Fibroblast of villous mesenchyme (primary cell): ENCODE data around the gene FYB2. TPM values are rescaled to one million over a fixed set of nuclear protein-coding genes. Genes with fewer than 3 reads are reported as not detected.

ENCODE experiments used
- DNase-seq: peaks from one replicate; pipeline ENCODE4 v3.0.0-alpha.2; 2010; ENCODE audit warnings: low read depth
- H3K4me3 ChIP-seq: 2 replicates; pipeline ENCODE4 v1.5.1; 2011; ENCODE audit warnings: low read depth, mild to moderate bottlenecking, low read length
- total RNA-seq: library from RNA; depleted of rRNA; stranded (reverse); fragments of >200 nt; gene quantifications from 2 replicates; pipeline ENCODE4 v1.2.3, GENCODE V29; 2012
- TF ChIP-seq, protein P1 (sequence below): IDR thresholded peaks from 2 replicates; pipeline ENCODE4 v1.5.1; 2012; ENCODE audit warnings: low read depth, mild to moderate bottlenecking, low read length; ENCODE audit not compliant: insufficient read depth

Gene FYB2
- total RNA-seq, 1 donor: not detected

DNA sequence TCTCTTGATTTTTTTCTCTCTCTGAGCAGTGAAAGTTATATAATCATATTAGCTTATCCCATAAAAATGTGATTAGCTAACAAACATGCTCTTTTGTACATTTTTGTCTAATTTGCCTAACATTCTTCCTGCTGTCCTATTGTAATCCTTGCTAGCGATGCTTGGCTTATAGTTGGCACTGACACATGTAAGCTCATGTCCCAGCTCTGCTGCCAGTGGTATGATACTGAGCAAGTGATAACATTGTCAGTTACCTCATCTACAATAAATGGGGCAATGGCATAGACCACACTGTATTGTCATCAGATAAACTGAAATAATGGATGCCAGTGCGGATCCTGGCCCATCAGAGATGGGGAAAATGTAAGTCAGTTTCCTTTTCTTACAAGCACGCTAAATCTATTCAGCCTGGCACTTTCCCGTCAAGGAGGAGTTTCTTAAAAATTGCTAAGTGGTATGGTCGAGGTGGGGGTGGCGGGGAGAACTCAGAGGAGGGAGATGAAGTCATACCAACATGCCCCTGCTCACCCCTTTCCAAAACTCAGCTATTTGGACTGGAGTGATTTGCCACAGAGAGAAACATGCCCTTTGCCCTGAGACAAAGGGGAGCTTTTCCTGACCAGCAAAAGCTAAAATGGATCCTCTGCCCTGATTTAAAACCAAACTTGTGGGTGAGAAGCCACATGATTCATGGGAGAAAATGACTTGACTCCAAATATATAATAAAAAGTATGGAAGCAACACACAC lies 1.3 kb downstream of the FYB2 start:
- TF ChIP-seq, protein P1, sequence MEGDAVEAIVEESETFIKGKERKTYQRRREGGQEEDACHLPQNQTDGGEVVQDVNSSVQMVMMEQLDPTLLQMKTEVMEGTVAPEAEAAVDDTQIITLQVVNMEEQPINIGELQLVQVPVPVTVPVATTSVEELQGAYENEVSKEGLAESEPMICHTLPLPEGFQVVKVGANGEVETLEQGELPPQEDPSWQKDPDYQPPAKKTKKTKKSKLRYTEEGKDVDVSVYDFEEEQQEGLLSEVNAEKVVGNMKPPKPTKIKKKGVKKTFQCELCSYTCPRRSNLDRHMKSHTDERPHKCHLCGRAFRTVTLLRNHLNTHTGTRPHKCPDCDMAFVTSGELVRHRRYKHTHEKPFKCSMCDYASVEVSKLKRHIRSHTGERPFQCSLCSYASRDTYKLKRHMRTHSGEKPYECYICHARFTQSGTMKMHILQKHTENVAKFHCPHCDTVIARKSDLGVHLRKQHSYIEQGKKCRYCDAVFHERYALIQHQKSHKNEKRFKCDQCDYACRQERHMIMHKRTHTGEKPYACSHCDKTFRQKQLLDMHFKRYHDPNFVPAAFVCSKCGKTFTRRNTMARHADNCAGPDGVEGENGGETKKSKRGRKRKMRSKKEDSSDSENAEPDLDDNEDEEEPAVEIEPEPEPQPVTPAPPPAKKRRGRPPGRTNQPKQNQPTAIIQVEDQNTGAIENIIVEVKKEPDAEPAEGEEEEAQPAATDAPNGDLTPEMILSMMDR: no peak
- no peak for DNase-seq
- H3K4me3 ChIP-seq: no peak overlapping the region

DNA sequence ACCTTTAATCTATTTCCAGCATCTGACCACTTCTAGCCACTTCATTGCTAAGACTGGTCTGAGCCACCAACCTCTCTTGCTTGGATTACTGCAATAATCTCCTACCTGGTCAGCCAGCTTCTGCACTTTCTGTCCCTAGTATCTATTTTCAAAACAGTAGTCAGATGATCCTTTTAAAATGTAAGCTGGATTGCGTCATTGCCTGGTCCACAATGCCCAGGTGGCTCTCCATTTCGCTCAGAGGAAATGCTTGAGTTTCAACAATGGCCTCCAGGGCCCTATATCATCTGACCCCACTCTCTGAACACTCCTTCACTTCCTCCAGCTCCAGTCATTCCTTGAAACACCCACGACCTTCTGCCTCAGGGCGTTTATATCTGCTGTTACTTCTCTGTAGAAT lies 2.3 kb downstream of the FYB2 start:
- TF ChIP-seq, protein P1: no peak
- no peak overlapping the region for H3K4me3 ChIP-seq
- DNase-seq: no peak

DNA sequence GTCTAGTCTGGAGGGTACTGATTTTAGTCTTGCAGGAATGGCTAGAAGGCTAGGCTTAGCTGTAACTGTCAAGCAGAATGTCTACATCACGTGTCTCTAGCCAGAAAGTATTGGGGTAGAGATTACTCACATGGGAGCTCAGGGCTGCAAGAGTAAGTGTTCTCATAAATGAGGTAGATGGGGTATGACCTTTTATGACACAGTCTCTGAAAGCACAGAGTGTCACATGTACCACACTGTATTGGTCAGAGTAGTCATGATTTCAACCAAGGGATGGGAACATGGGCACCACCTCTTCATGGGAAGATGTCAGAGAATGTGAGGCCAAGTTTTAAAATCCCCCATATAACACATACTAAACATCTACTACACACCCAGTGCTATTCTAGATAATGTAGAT lies 2.9 kb downstream of the FYB2 start:
- H3K4me3 ChIP-seq: no peak overlapping the region
- no peak for DNase-seq
- TF ChIP-seq, protein P1: no peak

DNA sequence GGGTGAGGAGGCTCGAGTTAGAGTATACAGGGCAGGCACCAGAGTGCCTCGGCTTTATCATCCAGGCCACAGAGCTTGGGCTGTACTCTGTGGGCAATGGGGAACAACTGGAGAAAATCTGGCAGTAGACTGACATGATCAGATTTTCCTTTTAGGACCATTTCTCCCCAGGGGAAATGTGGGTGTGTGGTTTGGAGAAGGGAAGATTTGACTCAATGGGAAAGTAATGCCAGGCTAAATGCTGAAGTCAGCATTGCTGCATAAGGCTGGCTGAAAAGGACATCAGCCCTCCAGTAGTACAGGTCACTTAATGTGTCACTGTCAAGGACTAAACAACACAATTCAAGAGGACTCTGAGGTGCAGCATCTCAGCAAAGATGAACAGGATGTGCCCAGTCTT lies 5.0 kb downstream of the FYB2 start:
- no peak for DNase-seq

DNA sequence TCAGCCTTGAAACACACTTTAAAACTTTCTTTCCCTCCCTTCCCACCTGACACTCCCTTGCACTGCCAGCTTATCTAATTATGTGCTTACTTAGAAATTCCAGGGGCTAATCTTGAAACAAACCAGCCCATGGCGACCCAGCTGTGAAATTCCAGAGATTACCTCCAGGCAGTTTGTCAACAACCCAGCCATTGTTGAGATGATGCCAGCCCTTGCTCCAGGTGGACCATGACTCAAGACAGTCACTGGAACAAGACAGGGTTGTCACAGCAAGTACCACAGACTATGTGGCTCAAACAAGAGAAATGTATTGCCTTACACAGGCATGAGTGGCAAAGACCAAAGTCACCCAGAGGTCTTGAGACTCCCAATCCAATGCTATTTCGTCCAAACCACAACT lies 7.9 kb downstream of the FYB2 start:
- no peak overlapping the region for H3K4me3 ChIP-seq
- no peak for DNase-seq
- TF ChIP-seq, protein P1: no peak

More for the DNA sequence above, 5.0 kb downstream of the FYB2 start:
- TF ChIP-seq, protein P1: no peak
- H3K4me3 ChIP-seq: no peak overlapping the region

DNA sequence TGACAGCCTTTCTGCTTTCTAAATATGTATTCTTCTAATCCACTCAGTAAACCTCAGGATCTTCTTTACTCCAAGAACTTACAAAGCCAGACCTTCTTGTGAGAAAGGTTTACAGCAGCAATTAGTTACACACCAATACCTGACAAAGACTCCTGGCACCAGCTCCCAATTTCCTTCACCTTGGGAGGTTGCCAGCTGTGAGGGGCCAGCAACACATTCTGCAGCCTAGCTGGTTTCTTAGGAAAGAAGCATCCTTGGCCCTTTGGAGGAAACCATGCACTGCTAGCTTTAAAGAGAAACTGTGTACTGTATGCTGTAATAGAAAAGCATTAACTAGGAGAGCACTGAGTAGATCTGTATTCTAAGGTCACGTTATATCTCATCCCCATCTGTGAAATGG lies 10.8 kb downstream of the FYB2 start:
- H3K4me3 ChIP-seq: no peak overlapping the region
- TF ChIP-seq, protein P1: no peak
- DNase-seq: no peak

DNA sequence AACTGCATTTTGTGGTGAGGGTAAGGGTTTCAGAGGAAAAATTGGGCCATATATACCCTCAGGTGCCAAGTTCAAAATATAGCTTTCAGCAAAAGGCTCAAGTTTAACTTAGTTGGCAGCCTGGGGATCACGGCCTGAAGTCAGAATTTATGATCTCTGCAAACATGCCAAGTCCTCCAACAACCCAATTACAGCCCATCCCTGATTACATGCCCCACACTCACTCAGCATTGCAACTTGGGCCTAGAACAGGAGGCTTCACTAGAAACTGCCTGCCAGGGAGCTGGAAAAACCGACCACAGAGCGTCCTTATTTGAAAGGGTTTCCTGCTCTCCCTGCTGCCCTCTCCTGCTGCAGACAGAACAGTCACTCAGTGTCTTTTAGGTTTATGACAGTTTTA lies 12.4 kb downstream of the FYB2 start:
- no peak for DNase-seq
- H3K4me3 ChIP-seq: no peak overlapping the region
- TF ChIP-seq, protein P1: no peak
